NCI-H2171 treated with DMSO at 0.1 percent for 48 hours (cell line): ENCODE results near the gene C1orf116.

Source experiments
- DNase-seq: peaks from one replicate; lab custom pipeline; 2025; lab: John Stamatoyannopoulos, UW

Gene C1orf116

GRCh38 chr1:207019661-207020060 is 12.9 kb downstream of the C1orf116 start:
- no peak for DNase-seq

GRCh38 chr1:207019161-207019560 is 13.4 kb downstream of the C1orf116 start:
- DNase-seq: no peak

GRCh38 chr1:207018707-207019106 is 13.8 kb downstream of the C1orf116 start:
- no peak for DNase-seq

- DNase-seq: no peak
Measured at GRCh38 chr1:207017615-207018559, 14.7 kb downstream of the C1orf116 start.

- no peak for DNase-seq
Measured at GRCh38 chr1:207015791-207016190, 16.8 kb downstream of the C1orf116 start.

- DNase-seq: no peak
Measured at GRCh38 chr1:207014728-207015127, 17.8 kb downstream of the C1orf116 start.

GRCh38 chr1:207013321-207014085 is 19.1 kb downstream of the C1orf116 start:
- DNase-seq: no peak

- DNase-seq: no peak
Measured at GRCh38 chr1:207010726-207011125, 21.8 kb downstream of the C1orf116 start.

GRCh38 chr1:207009945-207010344 is 22.6 kb downstream of the C1orf116 start:
- DNase-seq: no peak

GRCh38 chr1:207009182-207009850 is 23.2 kb downstream of the C1orf116 start:
- no peak for DNase-seq

- DNase-seq: no peak
Measured at GRCh38 chr1:207007352-207008033, 25.1 kb downstream of the C1orf116 start.

- DNase-seq: no peak
Measured at GRCh38 chr1:207006914-207007313, 25.6 kb downstream of the C1orf116 start.

GRCh38 chr1:207006083-207006482 is 26.5 kb downstream of the C1orf116 start:
- DNase-seq: no peak

- peak; percentile 39 for DNase-seq
Measured at GRCh38 chr1:207004931-207005830, 27.4 kb downstream of the C1orf116 start.

- no peak for DNase-seq
Measured at GRCh38 chr1:207003210-207003609, 29.3 kb downstream of the C1orf116 start.

GRCh38 chr1:207002724-207003146 is 29.8 kb downstream of the C1orf116 start:
- DNase-seq: no peak

- no peak for DNase-seq
Measured at GRCh38 chr1:207001492-207002245, 30.9 kb downstream of the C1orf116 start.

GRCh38 chr1:207000651-207001291 is 31.8 kb downstream of the C1orf116 start:
- DNase-seq: no peak

GRCh38 chr1:206998816-206999215 is 33.7 kb downstream of the C1orf116 start:
- no peak for DNase-seq
